Left ventricle myocardium inferior (tissue), 1 donor: ENCODE measurements around the gene NTM. TPM values are rescaled to one million over a fixed set of nuclear protein-coding genes. Genes with fewer than 3 reads are reported as not detected.

ENCODE experiments used
- DNase-seq: peaks from one replicate; pipeline ENCODE4 v3.0.0-alpha.2; 2020
- H3K27ac ChIP-seq: fragments of 200-600 bp; replicated peaks from 2 replicates; pipeline ENCODE4 v1.8.0; 2021
- H3K27me3 ChIP-seq: fragments of 200-600 bp; 2 replicates; pipeline ENCODE4 v1.8.0; 2021; ENCODE audit warnings: low read depth
- H3K36me3 ChIP-seq: fragments of 200-600 bp; 2 replicates; pipeline ENCODE4 v1.8.0; 2021
- H3K4me1 ChIP-seq: fragments of 200-600 bp; 2 replicates; pipeline ENCODE4 v1.8.0; 2021
- H3K4me3 ChIP-seq: fragments of 200-600 bp; 2 replicates; pipeline ENCODE4 v1.8.0; 2021; ENCODE audit warnings: mild to moderate bottlenecking, moderate library complexity
- H3K9me3 ChIP-seq: fragments of 200-600 bp; replicated peaks from 2 replicates; pipeline ENCODE4 v1.8.0; 2021
- CTCF ChIP-seq: fragments of 200-600 bp; IDR thresholded peaks from 2 replicates; pipeline ENCODE4 v1.8.0; 2021; ENCODE audit warnings: antibody characterized with exemption, mild to moderate bottlenecking, borderline replicate concordance
- intact Hi-C: fragments of 100-400 bp; cut with micrococcal nuclease; formaldehyde crosslinking; loops from one replicate; pipeline ENCODE4 v1.11.0; 2022
- total RNA-seq: library from RNA; stranded (reverse); fragmentation: NEBNext Ultra II Directional; extraction: Animal tissue kit (Norgen Biotek cat#: 25700); gene quantifications from one replicate; pipeline ENCODE4 v1.2.1, GENCODE V29; 2021
- donor health status: DM: no; HTN: yes; CAD: no; lungs with severe emphysema.

Gene NTM
- total RNA-seq, 1 donor from 2014 or later: 1.0 TPM

- Histone ChIP-seq H3K36me3 (no peaks in the 10 kb centered on the region), H3K9me3 (no peaks in the 10 kb centered on the region), H3K27ac (no peak overlapping the region), H3K4me1 (peaks cover 17% of the 10 kb centered on the region), H3K27me3 (peaks cover 43% of the 10 kb centered on the region), H3K4me3 (no peak overlapping the region)
- no peak for TF ChIP-seq CTCF
- DNase-seq: no peak
- intact Hi-C loops: no loop called here
Measured at GRCh38 chr11:131888230-131888855, 517.9 kb downstream of the NTM start.

GRCh38 chr11:131889146-131889577 is 518.7 kb downstream of the NTM start:
- Histone ChIP-seq H3K4me3 (no peak overlapping the region), H3K27ac (no peak overlapping the region), H3K9me3 (no peaks in the 10 kb centered on the region), H3K4me1 (peaks cover 17% of the 10 kb centered on the region), H3K36me3 (no peaks in the 10 kb centered on the region), H3K27me3 (peaks cover 43% of the 10 kb centered on the region)
- no peak for DNase-seq
- no peak for TF ChIP-seq CTCF
- intact Hi-C loops: no loop called here

- DNase-seq: no peak
Measured at GRCh38 chr11:131889760-131890581, 519.6 kb downstream of the NTM start.

GRCh38 chr11:131893103-131893890 is 522.9 kb downstream of the NTM start:
- H3K4me3 ChIP-seq: no peak overlapping the region
- no peak overlapping the region for H3K27ac ChIP-seq
- H3K4me1 ChIP-seq: peaks cover 17% of the 10 kb centered on the region
- H3K36me3 ChIP-seq: no peaks in the 10 kb centered on the region
- H3K9me3 ChIP-seq: no peaks in the 10 kb centered on the region
- intact Hi-C loops: no loop called here
- no peak for DNase-seq
- H3K27me3 ChIP-seq: peaks cover 28% of the 10 kb centered on the region
- no peak for TF ChIP-seq CTCF

More at GRCh38 chr11:131889760-131890581, 519.6 kb downstream of the NTM start:
- H3K9me3 ChIP-seq: no peaks in the 10 kb centered on the region
- intact Hi-C loops: no loop called here
- peaks cover 43% of the 10 kb centered on the region for H3K27me3 ChIP-seq
- H3K4me3 ChIP-seq: no peak overlapping the region
- no peaks in the 10 kb centered on the region for H3K36me3 ChIP-seq
- no peak overlapping the region for H3K27ac ChIP-seq
- peaks cover 17% of the 10 kb centered on the region for H3K4me1 ChIP-seq
- no peak for TF ChIP-seq CTCF

- Histone ChIP-seq H3K4me1 (peaks cover 16% of the 10 kb centered on the region), H3K4me3 (no peak overlapping the region), H3K27me3 (peaks cover 28% of the 10 kb centered on the region), H3K9me3 (no peaks in the 10 kb centered on the region), H3K36me3 (no peaks in the 10 kb centered on the region), H3K27ac (no peak overlapping the region)
- TF ChIP-seq CTCF: no peak
- DNase-seq: no peak
- intact Hi-C loops: no loop called here
Measured at GRCh38 chr11:131893988-131894387, 523.6 kb downstream of the NTM start.
